HG03095 (cell line): ENCODE results near the gene DNAH5.
"Not testable (repeated sequence)": the region's sequence is repeated elsewhere in the genome, so short reads cannot be mapped to it uniquely, and the experiment has no call there.

Experiments used
- ATAC-seq: cut with Tn5 transposase; IDR thresholded peaks from one replicate; pipeline ENCODE4 v1.9.1; 2021; ENCODE audit warnings: moderate library complexity; ENCODE audit not compliant: unreplicated experiment

The DNAH5 gene

GRCh38 chr5:13944560-13945199 lies at the start of gene DNAH5:
TSS of gene DNAH5 (minus strand) at chr5:13944688. CDS start at chr5:13944438, 250 bp downstream.
- ATAC-seq, result no peak

GRCh38 chr5:13993926-13994325 lies 49.4 kb upstream of the DNAH5 start:
- no peak for ATAC-seq

- ATAC-seq, result no peak
These were observed 48.3 kb upstream of the DNAH5 start for GRCh38 chr5:13992795-13993194.

- no peak for ATAC-seq
These were observed 46.9 kb upstream of the DNAH5 start for GRCh38 chr5:13991365-13991764.

- ATAC-seq, result no peak
These were observed 46.4 kb upstream of the DNAH5 start for GRCh38 chr5:13990896-13991295.

GRCh38 chr5:13989832-13990231 lies 45.3 kb upstream of the DNAH5 start:
- no peak for ATAC-seq

GRCh38 chr5:13987843-13988464 lies 43.5 kb upstream of the DNAH5 start:
- peak; percentile 74 for ATAC-seq

- ATAC-seq, result no peak
These were observed 41.4 kb upstream of the DNAH5 start for GRCh38 chr5:13985731-13986418.

GRCh38 chr5:13984888-13985287 lies 40.4 kb upstream of the DNAH5 start:
- ATAC-seq, result not testable (repeated sequence)

- no peak for ATAC-seq
These were observed 32.7 kb upstream of the DNAH5 start for GRCh38 chr5:13976867-13977830.

- no peak for ATAC-seq
These were observed 31.7 kb upstream of the DNAH5 start for GRCh38 chr5:13976223-13976622.

GRCh38 chr5:13975246-13975645 lies 30.8 kb upstream of the DNAH5 start:
- ATAC-seq, result no peak

- ATAC-seq, result no peak
These were observed 29.2 kb upstream of the DNAH5 start for GRCh38 chr5:13973724-13974123.

- ATAC-seq, result no peak
These were observed 27.5 kb upstream of the DNAH5 start for GRCh38 chr5:13972029-13972428.

- peak; percentile 95 for ATAC-seq
These were observed 12.7 kb upstream of the DNAH5 start for GRCh38 chr5:13957032-13957645.

- no peak for ATAC-seq
These were observed 12.0 kb upstream of the DNAH5 start for GRCh38 chr5:13956471-13956870.

GRCh38 chr5:13955896-13956295 lies 11.4 kb upstream of the DNAH5 start:
- no peak for ATAC-seq

- no peak for ATAC-seq
These were observed 1.6 kb upstream of the DNAH5 start for GRCh38 chr5:13946111-13946510.

GRCh38 chr5:13945271-13945670 lies 783 bp upstream of the DNAH5 start:
- ATAC-seq, result no peak

- no peak for ATAC-seq
These were observed 812 bp downstream of the DNAH5 start for GRCh38 chr5:13943676-13944075.

GRCh38 chr5:13941468-13941867 lies 3.0 kb downstream of the DNAH5 start:
- no peak for ATAC-seq
